ENCODE measurements around the gene NACC1.

DNA sequence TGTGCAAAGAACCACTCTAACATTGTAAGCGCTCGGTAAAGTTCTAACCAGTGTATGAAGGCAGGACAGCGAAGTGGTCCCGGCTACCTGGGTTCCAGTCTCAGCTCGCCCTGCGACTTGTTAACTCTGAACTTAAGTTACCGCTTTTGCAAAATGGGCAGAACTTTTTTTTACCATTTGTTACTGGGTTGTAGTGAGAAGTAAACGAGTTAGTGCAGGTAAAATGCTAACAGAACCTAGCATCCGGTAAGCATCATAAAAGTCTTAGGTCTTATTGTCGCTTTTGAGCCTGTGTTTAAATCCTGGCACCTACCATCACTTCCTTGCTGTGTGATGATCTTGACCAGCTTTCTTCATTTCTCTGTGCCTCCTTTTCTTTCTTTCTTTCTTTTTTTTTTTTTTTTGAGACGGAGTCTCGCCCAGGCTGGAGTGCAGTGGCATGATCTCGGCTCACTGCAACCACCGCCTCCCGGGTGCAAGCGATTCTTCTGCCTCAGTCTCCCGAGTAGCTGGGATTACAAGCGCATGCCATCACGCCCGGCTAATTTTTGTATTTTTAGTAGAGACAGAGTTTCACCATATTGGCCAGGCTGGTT is 790 bp upstream of the NACC1 start:
- TF ChIP-seq, protein P1, sequence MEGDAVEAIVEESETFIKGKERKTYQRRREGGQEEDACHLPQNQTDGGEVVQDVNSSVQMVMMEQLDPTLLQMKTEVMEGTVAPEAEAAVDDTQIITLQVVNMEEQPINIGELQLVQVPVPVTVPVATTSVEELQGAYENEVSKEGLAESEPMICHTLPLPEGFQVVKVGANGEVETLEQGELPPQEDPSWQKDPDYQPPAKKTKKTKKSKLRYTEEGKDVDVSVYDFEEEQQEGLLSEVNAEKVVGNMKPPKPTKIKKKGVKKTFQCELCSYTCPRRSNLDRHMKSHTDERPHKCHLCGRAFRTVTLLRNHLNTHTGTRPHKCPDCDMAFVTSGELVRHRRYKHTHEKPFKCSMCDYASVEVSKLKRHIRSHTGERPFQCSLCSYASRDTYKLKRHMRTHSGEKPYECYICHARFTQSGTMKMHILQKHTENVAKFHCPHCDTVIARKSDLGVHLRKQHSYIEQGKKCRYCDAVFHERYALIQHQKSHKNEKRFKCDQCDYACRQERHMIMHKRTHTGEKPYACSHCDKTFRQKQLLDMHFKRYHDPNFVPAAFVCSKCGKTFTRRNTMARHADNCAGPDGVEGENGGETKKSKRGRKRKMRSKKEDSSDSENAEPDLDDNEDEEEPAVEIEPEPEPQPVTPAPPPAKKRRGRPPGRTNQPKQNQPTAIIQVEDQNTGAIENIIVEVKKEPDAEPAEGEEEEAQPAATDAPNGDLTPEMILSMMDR (IDR thresholded peaks at IDR 0.05; ENCODE audit: extremely low read depth in 1 of 2, insufficient read depth in 1 of 2, low read depth in 1 of 2, low read length in 2 of 2), result no peak
- no peak for TF ChIP-seq POLR2A (IDR thresholded peaks at IDR 0.05; ENCODE audit: low read depth, low read length)
- no peak for TF ChIP-seq EZH2 (IDR thresholded peaks at IDR 0.05; ENCODE audit: borderline replicate concordance, low read depth, low read length, severe bottlenecking)
- TF ChIP-seq JUN (IDR thresholded peaks at IDR 0.05; ENCODE audit: borderline replicate concordance, insufficient read depth, insufficient read length, low read depth), result no peak
- no peak for TF ChIP-seq MYC (IDR thresholded peaks at IDR 0.05; ENCODE audit: low read depth, low read length)
- no peak for TF ChIP-seq POLR2AphosphoS5 (IDR thresholded peaks at IDR 0.05; ENCODE audit: insufficient read depth, low read depth, low read length)
